PC-3 (cell line): ENCODE data around the gene VTI1A. TPM values are rescaled to one million over a fixed set of nuclear protein-coding genes. Genes with fewer than 3 reads are reported as not detected.

Experiments used
- ATAC-seq: fragments of 200-7000 bp; cut with Tn5 transposase; 2 replicates; pipeline ENCODE4 v1.9.1; 2020; ENCODE audit warnings: mild to moderate bottlenecking, moderate library complexity
- BruUV-seq: library from RNA; stranded (reverse); fragments of 400-500 nt; replicated peaks from 2 replicates; lab custom pipeline; 2021; lab: Mats Ljungman, UMichigan
- CTCF ChIA-PET: fragments of 300-600 bp; sonication (Branson Sonifier 250); formaldehyde crosslinking; loops from one replicate; lab custom pipeline; 2022; ENCODE audit warnings: antibody characterized with exemption; lab: Charles Lee
- POLR2A ChIA-PET: fragments of 300-600 bp; sonication (Branson Sonifier 250); formaldehyde crosslinking; loops from one replicate; lab custom pipeline; 2022; ENCODE audit warnings: antibody characterized with exemption; ENCODE audit not compliant: unreplicated experiment; lab: Charles Lee
- DNase-seq: peaks from one replicate; pipeline ENCODE4 v3.0.0-alpha.2; 2015
- H2AFZ ChIP-seq: fragments of 300-600 bp; sonication (generic); 2 replicates; pipeline ENCODE4 v1.6.0; 2016; ENCODE audit warnings: antibody characterized with exemption, low read length
- H3F3A ChIP-seq: fragments of 300-600 bp; sonication (generic); one replicate; pipeline ENCODE4 v1.6.0; 2017; ENCODE audit warnings: antibody characterized with exemption, low read length, control low read depth, mild to moderate bottlenecking; ENCODE audit not compliant: unreplicated experiment
- H3K27ac ChIP-seq: fragments of 300-600 bp; sonication (generic); 2 replicates; pipeline ENCODE4 v1.5.1; 2016; ENCODE audit warnings: mild to moderate bottlenecking, low read length
- H3K27me3 ChIP-seq: fragments of 300-600 bp; sonication (generic); 2 replicates; pipeline ENCODE4 v1.6.1; 2016; ENCODE audit warnings: low read length, mixed read lengths
- H3K36me3 ChIP-seq: fragments of 300-600 bp; sonication (generic); 2 replicates; pipeline ENCODE4 v1.6.1; 2016; ENCODE audit warnings: low read depth, mixed run types, low read length, mixed read lengths
- H3K4me1 ChIP-seq: fragments of 300-600 bp; sonication (generic); 2 replicates; pipeline ENCODE4 v1.5.1; 2016; ENCODE audit warnings: low read length; ENCODE audit not compliant: insufficient read depth
- H3K4me2 ChIP-seq: fragments of 300-600 bp; sonication (generic); 2 replicates; pipeline ENCODE4 v1.6.0; 2016; ENCODE audit warnings: low read length
- H3K4me3 ChIP-seq: fragments of 300-600 bp; sonication (generic); 2 replicates; pipeline ENCODE4 v1.5.1; 2016; ENCODE audit warnings: mild to moderate bottlenecking, low read length, mixed read lengths
- H3K79me2 ChIP-seq: fragments of 300-600 bp; sonication (generic); 2 replicates; pipeline ENCODE4 v1.6.1; 2017; ENCODE audit warnings: low read length, mixed read lengths
- H3K9ac ChIP-seq: fragments of 300-600 bp; sonication (generic); 2 replicates; pipeline ENCODE4 v1.6.0; 2016; ENCODE audit warnings: mild to moderate bottlenecking, low read length
- H3K9me2 ChIP-seq: fragments of 300-600 bp; sonication (generic); replicated peaks from 2 replicates; pipeline ENCODE4 v1.6.1; 2016; ENCODE audit warnings: mixed run types, low read length, mixed read lengths
- H3K9me3 ChIP-seq: fragments of 300-600 bp; sonication (generic); 2 replicates; pipeline ENCODE4 v1.6.1; 2016; ENCODE audit warnings: low read length, mixed read lengths
- H4K20me1 ChIP-seq: fragments of 300-600 bp; sonication (generic); 2 replicates; pipeline ENCODE4 v1.6.1; 2016; ENCODE audit warnings: low read length, mixed read lengths
- EZH2 ChIP-seq: fragments of 300-600 bp; sonication (generic); IDR thresholded peaks from one replicate; pipeline ENCODE4 v1.6.1; 2017; ENCODE audit warnings: antibody characterized with exemption, mild to moderate bottlenecking, low read length; ENCODE audit not compliant: unreplicated experiment
- EZH2phosphoT487 ChIP-seq: fragments of 300-600 bp; sonication (generic); IDR thresholded peaks from 2 replicates; pipeline ENCODE4 v1.6.1; 2018; ENCODE audit warnings: mild to moderate bottlenecking, antibody characterized with exemption, low read length, borderline replicate concordance
- intact Hi-C: fragments of 100-400 bp; cut with micrococcal nuclease; formaldehyde crosslinking; loops from 2 replicates; pipeline ENCODE4 v1.9.0; 2023
- total RNA-seq: library from RNA; depleted of rRNA; stranded (reverse); fragments of >200 nt; gene quantifications from 2 replicates; pipeline ENCODE4 v1.2.3, GENCODE V29; 2014
- TF ChIP-seq, protein P1 (sequence below): fragments of 300-600 bp; sonication (generic); conservative IDR thresholded peaks from 2 replicates; pipeline ENCODE4 v1.5.1; 2017; ENCODE audit warnings: antibody characterized with exemption, low read depth, mild to moderate bottlenecking, low read length

Gene VTI1A
- total RNA-seq, 1 experiment from 2014 or later: 18.1 TPM

DNA sequence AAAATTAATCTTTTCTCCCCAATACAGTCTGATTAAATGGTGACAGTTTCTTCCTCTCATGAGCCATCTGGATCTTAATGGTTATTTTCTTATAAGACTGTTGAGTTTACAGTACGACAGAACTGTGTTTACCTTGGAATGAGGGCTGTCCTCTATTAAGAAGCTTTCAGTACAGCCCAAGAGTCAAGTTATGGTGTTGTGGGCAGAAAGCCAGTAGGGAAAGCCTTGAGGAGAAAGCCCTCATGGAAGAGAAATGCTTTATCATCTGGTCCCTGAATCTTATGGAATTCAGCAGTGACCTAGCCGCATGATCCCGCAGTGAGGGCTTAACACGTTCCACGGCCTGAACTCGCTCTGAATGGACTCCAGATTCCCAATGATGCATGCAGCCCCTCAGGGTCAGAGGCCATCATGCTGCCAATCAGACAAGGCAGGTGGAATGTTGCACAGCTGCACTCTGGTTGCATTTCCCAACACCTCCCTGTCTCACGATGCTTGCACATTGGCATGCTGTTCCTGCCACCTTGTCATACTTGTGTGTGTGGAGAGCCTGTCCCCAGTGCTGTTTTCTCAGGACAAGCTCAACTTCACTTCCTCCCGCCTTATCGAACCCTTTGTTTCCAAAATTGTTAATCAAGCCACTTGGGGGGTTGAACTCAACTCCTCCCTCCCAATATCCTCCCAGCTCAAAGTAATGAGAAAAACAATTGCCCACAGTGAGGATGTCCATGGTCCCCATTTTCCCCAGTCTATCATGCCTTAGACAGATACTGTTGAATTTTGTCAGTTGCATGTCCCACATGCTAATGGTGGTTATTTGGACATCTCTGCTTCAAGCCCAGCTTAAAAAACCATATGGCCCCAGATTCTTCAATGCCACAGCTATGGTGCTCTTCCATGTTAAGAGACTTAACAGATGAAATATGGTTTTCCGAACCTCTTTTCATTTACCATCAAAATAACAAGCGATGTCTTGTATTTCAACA, 291.9 kb downstream of the VTI1A start:
- intact Hi-C loops: no loop called here
- no peak overlapping the region for H2AFZ ChIP-seq
- ATAC-seq: no peak
- no peaks in the 10 kb centered on the region for H4K20me1 ChIP-seq
- no peak overlapping the region for H3K4me3 ChIP-seq
- no peaks in the 10 kb centered on the region for H3K9me2 ChIP-seq
- H3F3A ChIP-seq: peaks cover 13% of the 10 kb centered on the region
- H3K36me3 ChIP-seq: no peaks in the 10 kb centered on the region
- ChIA-PET CTCF (no interaction called here), POLR2A (no interaction called here)
- H3K4me2 ChIP-seq: no peak overlapping the region
- H3K9me3 ChIP-seq: no peaks in the 10 kb centered on the region
- no TSS peak for BruUV-seq
- H3K79me2 ChIP-seq: no peaks in the 10 kb centered on the region
- no peak overlapping the region for H3K9ac ChIP-seq
- H3K27ac ChIP-seq: no peak overlapping the region
- DNase-seq: no peak
- TF ChIP-seq EZH2: no peak
- TF ChIP-seq, protein P1, sequence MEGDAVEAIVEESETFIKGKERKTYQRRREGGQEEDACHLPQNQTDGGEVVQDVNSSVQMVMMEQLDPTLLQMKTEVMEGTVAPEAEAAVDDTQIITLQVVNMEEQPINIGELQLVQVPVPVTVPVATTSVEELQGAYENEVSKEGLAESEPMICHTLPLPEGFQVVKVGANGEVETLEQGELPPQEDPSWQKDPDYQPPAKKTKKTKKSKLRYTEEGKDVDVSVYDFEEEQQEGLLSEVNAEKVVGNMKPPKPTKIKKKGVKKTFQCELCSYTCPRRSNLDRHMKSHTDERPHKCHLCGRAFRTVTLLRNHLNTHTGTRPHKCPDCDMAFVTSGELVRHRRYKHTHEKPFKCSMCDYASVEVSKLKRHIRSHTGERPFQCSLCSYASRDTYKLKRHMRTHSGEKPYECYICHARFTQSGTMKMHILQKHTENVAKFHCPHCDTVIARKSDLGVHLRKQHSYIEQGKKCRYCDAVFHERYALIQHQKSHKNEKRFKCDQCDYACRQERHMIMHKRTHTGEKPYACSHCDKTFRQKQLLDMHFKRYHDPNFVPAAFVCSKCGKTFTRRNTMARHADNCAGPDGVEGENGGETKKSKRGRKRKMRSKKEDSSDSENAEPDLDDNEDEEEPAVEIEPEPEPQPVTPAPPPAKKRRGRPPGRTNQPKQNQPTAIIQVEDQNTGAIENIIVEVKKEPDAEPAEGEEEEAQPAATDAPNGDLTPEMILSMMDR: no peak
- no peak for TF ChIP-seq EZH2phosphoT487
- peaks cover 32% of the 10 kb centered on the region for H3K4me1 ChIP-seq
- no peaks in the 10 kb centered on the region for H3K27me3 ChIP-seq

DNA sequence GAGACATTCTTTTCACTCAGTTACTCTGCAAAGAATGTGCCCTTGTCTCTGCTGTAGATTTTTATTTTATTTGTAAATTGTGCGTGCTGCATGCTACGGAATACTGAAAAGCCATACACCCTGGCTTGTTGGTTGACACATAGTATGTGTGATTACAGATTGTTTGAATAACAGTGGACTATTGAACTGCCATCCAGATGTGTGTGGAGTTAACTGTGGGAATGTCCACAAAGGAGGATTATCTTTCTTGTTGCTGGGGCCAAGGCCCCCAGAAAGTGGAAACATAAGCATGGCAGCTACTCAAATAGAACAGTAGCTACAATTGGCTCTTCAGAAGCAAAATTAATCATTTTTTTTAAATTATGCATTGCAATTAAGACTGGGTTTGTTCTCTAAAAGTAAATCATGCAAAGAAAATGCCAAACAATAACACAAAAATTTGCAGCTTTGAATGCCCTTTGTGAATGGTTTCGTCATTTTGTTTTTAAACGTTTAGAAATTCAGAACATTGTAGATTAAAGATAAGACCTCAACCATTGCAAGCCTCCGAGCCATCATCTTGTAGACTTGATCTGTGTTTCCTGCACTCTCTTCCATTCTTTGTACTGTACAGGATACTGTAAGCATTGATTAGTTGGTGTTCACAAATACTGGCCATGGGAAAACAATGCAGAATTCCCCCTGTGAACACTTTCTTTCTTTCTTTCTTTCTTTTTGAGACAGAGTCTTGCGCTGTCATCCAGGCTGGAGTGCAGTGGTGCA, 292.8 kb downstream of the VTI1A start:
- Histone ChIP-seq H3K36me3 (no peaks in the 10 kb centered on the region), H2AFZ (no peak overlapping the region), H3K4me2 (no peak overlapping the region), H3K4me1 (peaks cover 35% of the 10 kb centered on the region), H3K27me3 (no peaks in the 10 kb centered on the region), H3K9me2 (no peaks in the 10 kb centered on the region), H3K9me3 (no peaks in the 10 kb centered on the region), H3K79me2 (no peaks in the 10 kb centered on the region), H3K27ac (no peak overlapping the region), H4K20me1 (no peaks in the 10 kb centered on the region), H3K9ac (no peak overlapping the region), H3F3A (peaks cover 13% of the 10 kb centered on the region), H3K4me3 (no peak overlapping the region)
- ChIA-PET POLR2A (no interaction called here), CTCF (no interaction called here)
- TF ChIP-seq, protein P1: no peak
- TF ChIP-seq EZH2: no peak
- no peak for TF ChIP-seq EZH2phosphoT487
- ATAC-seq (no peak), DNase-seq (no peak)
- BruUV-seq: no TSS peak
- intact Hi-C loops: no loop called here
